Gastrocnemius medialis (tissue), 4 donors: ENCODE measurements around the gene GLB1L2.

ENCODE experiments used
- CTCF ChIP-seq, 5 experiments: fragments of 450-650 bp in 3 of 5; fragments of 200-600 bp in 2 of 5; sonication (generic) in 2 of 5; IDR thresholded peaks in 4 of 5; conservative IDR thresholded peaks in 1 of 5; 1 replicate in 4 of 5; 2 replicates in 1 of 5; pipeline ENCODE4 v1.5.1; 2016 to 2019; ENCODE audit warnings: antibody characterized with exemption in 5 of 5, mild to moderate bottlenecking in 3 of 5, moderate library complexity in 3 of 5
- POLR2A ChIP-seq, 2 donors: fragments of 450-650 bp; IDR thresholded peaks; one replicate each; pipeline ENCODE4 v1.6.1; 2017; ENCODE audit warnings: antibody characterized with exemption in 2 of 2, mild to moderate bottlenecking in 2 of 2, moderate library complexity in 2 of 2

- TF ChIP-seq POLR2A (IDR thresholded peaks at IDR 0.05), result no peak
- no peak for TF ChIP-seq CTCF (IDR thresholded peaks at IDR 0.05 in 4 of 5, conservative IDR thresholded peaks at IDR 0.05 in 1 of 5)
These were observed 29.9 kb downstream of the GLB1L2 start for GRCh38 chr11:134361661-134362060.
